PC-9 (cell line): ENCODE results near the gene PRKCB.

Source experiments
- CTCF ChIP-seq: fragments of 200-600 bp; sonication (generic); conservative IDR thresholded peaks from 2 replicates; pipeline ENCODE4 v1.6.1; 2017; ENCODE audit warnings: mixed run types, antibody characterized with exemption, mild to moderate bottlenecking, moderate library complexity
- EZH2 ChIP-seq: fragments of 200-600 bp; sonication (generic); IDR thresholded peaks from 2 replicates; pipeline ENCODE4 v1.8.0; 2017; ENCODE audit warnings: antibody characterized with exemption, low read depth

- TF ChIP-seq CTCF (no peak), EZH2 (no peak)
These were observed 210.7 kb downstream of the PRKCB start for GRCh38 chr16:24046442-24046841.
